Activated T-helper 9 cell treated with anti-CD3 and anti-CD28 coated beads, Interleukin-2, amount 50 U/mL, for 16 hours (primary cell): Measurements from ENCODE around the gene KDM4B.
"Not testable (repeated sequence)": the region's sequence is repeated elsewhere in the genome, so short reads cannot be mapped to it uniquely, and the experiment has no call there.

Experiments
- DNase-seq: peaks from one replicate; pipeline ENCODE4 v3.0.0-alpha.2; 2020; ENCODE audit warnings: low read depth

KDM4B gene

GRCh38 chr19:5152013-5152763 lies 183.3 kb downstream of the KDM4B start:
- no peak for DNase-seq

DNA sequence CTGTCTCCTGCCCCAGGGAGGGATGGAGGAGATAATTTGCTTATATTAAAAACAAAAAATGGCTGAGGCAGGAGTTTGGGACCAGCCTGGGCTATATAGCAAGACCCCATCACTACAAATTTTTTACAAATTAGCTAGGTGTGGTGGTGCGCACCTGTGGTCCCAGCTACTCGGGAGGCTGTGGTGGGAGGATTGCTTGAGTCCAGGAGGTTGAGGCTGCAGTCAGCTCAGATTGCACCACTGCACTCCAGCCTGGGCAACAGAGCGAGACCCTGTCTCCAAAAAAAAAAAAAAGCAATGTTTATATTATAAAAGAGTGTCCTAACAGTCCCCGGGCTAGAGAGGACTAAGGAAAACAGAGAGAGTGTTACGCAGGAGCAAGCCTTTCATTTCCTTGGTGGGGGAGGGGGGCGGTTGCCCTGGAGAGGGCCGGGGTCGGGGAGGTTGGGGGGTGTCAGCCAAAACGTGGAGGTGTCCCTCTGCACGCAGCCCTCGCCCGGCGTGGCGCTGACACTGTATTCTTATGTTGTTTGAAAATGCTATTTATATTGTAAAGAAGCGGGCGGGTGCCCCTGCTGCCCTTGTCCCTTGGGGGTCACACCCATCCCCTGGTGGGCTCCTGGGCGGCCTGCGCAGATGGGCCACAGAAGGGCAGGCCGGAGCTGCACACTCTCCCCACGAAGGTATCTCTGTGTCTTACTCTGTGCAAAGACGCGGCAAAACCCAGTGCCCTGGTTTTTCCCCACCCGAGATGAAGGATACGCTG lies 184.0 kb downstream of the KDM4B start:
- DNase-seq, result no peak

- no peak for DNase-seq
These were observed 184.8 kb downstream of the KDM4B start for GRCh38 chr19:5153601-5154128.

DNA sequence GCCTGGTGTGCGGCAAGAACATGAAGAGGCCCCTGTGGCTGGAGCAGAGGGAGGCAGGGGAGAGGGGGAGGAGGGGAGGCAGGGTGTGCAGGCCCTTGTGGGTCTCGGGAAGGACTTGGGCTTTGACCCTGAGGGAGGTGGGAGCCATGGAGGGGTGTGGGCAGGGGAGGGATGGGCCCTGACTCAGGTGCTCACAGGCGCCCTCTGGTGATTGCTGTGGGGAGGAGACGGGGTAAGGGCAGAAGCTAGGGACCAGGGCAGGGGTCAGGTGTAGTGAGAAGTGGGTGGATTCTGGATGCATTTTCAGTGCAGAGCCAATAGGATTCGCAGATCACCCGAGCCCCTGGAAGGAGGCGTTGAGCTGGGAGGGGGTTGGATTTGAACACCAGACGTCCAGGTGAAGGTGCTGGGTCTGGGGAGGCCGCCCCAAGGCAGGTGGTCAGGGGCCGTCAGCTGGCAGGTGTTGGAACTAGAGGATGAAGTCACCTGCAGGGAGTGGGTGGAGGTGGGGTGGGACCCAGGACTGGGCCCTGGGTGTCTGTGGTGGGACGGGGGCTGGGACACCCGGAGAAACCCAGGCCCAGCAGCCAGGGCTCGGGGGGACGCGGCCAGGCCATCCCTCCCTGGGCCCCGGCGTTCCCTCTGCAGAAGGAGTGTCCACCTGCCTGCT lies 185.4 kb downstream of the KDM4B start:
- DNase-seq, result no peak

DNA sequence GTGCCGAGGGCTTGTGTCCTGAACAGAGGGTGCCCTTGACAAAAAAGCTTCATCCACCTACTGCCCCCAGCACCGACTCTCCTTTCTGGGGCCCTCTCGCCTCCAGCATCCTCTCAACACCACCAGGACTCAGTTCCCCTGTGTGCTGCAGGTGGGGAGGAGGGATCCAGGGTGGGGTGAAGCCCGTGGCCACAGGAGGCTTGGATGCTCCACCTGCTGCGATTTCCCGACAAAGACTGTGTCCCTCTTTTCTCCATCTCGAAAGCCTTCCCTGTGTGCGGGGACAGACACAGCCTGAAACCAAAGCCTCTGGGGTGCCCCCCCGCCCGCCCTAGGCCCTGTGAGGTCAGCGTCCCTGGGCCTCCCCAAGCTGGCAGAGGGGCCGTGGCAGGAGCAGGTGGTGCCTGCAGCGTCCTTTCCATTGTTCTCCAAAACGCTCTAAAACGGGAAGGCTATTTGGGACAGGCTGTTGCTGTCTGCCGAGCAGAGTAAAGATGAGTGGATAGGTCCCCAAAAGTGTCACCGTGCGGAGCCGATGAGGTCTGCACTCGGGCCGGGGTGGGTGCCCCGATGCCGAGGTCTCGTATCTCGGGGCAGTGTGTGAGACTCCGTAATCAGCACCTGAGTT lies 186.0 kb downstream of the KDM4B start:
- DNase-seq, result no peak

DNA sequence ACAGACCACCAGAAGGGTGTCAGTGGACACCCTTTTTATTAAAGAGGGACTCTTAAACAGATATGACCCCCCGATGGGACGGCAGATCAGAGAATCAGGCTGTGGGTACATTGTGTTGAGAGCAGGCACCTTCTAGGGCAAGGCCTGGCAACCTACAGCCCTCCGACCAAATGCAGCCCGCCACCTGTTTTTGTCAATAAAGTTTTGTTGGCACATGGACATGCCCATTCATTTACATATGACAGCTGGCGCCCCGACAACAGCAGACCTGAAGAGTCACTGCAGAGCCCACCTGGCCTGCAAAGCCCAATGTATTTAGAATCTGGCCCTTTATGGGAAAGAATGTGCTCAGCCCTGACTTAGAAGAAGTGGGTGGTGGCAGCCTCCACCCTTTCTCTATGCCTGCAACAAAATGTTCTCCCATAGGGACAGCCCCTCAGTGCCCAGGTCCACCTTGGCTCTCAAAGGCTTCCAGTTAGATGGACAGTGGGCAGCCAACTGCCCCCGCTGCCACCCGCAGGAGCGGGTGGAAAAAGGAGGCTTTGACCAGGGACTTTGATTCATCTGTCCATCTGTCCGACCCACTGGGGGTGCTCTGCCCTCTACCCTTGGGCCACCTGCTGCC lies 186.8 kb downstream of the KDM4B start:
- DNase-seq, result no peak

GRCh38 chr19:5156231-5156986 lies 187.5 kb downstream of the KDM4B start:
- no peak for DNase-seq

- DNase-seq, result no peak
These were observed 188.3 kb downstream of the KDM4B start for GRCh38 chr19:5157186-5157585.

GRCh38 chr19:5158549-5159134 lies 189.7 kb downstream of the KDM4B start:
- DNase-seq, result not testable (repeated sequence)

DNA sequence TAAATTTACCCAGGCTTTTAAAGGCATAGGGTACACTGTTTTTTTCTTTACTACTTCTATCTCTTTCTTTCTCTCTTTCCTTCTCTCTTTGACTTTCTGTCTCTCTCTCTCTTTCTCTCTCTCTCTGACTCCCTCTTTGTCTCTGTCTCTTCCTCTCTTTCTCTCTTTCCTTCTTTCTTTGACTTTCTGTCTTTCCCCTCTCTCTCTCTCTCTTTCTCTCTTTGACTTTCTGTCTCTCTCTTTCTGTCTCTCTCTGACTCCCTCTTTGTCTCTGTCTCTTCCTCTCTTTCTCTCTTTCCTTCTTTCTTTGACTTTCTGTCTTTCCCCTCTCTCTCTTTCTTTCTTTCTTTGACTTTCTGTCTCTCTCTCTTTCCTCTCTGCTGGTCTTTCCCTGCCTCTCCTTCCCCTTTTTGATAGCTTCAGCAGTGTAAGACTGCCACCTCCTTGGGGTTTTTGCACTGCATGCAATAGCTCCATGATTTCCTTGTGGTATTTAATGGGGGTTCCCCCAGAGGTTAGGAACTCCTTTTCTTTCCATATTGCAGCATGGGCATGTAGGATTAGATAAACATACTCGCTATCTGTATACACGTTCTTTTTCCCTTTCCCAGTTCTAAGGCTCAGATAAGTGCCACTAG lies 191.4 kb downstream of the KDM4B start:
- not testable (repeated sequence) for DNase-seq

DNA sequence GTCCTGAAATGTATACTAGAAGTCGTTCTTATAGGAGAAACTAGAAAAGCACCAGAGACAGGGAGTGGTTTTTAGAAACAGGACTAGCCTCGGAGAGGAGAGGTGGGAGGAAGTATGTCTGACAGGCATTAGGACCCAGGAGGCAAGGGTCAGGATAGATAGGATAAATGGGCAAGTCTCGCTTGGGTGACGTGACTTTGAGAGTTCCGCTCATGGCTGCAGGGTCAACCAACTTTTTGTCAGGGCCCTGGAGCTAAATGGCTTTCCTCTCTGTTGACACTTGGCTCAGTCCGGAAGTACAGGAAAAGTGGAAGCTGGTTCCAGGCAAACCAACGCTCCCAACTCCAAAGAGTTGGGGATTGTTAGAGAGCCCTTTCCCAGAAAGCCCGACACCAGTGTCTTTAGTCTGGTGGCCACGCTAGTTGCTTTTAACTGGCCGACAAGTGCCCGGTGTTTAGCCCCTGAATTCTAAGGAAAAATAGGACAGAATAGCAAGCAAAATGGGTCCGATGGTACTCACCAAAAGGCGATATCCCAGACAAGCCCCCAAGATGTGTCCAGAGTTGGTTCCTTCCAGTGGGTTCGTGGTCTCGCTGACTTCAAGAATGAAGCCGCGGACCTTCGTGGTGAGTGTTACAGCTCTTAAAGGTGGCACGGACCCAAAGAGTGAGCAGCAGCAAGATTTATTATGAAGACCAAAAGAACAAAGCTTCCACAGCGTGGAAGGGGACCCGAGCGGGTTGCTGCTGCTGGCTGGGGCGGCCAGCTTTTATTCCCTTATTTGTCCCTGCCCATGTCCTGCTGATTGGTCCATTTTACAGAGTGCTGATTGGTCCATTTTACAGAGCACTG lies 196.2 kb downstream of the KDM4B start:
- DNase-seq, result not testable (repeated sequence)

DNA sequence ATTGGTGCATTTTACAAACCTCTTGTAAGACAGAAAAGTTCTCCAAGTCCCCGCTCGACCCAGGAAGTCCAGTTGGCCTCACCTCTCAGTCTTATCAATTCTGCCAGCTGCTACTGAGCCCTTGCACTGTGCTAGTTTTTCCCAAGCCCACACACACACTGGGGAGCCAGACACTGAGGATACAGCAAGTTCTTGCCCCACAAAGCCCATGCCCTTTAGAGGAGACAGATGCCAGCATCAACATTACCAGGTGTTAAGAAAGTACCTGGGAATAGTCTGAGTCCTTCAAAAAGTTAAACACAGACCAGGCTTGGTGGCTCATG lies 196.7 kb downstream of the KDM4B start:
- no peak for DNase-seq

- DNase-seq, result no peak
These were observed 197.3 kb downstream of the KDM4B start for GRCh38 chr19:5166262-5166661.

DNA sequence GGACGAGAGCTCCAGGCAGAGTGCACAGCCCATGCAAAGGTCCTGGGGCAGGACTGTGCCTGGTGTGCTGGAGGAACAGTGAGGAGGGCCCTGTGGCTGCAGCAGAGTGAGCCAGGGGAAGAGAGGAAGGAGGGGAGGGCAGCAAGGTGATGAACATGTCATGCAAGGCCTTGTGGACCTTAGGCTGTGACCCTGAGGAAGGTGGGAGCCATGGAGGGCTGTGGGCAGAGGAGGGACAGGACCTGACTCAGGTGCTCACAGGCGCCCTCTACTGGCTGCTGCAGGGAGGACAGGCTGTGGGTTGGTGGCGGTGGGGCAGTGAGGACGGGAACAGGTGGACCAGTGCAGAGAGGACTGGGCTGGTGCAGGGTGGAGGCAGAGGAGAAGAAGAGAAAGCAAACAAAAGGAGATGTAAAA lies 201.4 kb downstream of the KDM4B start:
- DNase-seq, result peak; percentile 27

DNA sequence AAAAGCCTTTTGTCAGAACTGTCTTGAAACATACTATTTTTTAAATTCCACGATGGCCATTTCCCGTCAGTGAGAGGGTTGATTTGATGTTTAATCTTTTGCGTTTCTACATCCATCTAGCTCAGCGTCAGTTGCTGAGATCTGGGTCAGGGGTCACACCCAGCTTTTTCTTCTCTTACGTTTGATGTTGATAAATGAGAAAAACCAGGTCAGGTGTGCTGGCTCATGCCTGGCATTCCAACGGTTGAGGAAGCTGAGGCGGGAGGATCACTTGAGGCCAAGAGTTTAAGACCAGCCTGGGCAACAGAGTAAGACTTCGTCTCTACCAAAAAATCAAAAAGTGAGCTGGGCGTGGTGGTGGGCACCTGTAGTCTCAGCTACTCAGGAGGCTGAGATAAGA lies 202.8 kb downstream of the KDM4B start:
- no peak for DNase-seq

DNA sequence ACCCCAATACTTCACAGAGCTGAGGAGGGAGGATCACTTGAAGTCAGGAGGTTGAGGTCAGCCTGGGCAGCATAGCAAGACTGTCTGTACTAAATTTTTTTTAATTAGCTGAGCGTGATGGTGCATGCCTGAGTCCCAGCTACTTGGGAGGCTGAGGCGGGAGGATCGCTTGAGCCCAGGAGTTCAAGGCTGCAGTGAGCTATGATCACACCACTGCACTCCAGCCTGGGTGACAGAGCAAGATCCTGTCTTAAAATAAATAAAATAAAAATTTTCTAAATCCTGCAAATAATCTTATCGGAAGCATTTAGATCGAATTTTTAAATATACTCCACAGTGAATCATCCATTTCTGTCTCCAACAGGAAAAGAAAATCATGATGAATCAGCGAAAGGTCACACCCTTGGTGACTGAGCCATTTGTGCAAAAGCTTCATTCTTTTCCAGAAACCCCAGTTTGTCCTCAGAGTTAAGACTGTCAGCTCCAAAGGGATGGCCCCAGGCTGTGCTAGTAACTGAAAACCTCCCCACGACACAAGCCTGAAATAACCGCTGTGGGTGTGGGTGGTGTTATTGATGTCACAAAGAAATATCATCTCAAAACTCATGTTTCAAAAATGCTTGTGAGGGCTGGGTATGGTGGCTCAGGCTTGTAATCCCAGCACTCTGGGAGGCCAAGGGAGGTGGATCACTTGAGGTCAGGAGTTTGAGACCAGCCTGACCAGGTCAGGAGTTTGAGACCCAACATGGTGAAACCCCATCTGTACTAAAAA lies 204.1 kb downstream of the KDM4B start:
- no peak for DNase-seq

DNA sequence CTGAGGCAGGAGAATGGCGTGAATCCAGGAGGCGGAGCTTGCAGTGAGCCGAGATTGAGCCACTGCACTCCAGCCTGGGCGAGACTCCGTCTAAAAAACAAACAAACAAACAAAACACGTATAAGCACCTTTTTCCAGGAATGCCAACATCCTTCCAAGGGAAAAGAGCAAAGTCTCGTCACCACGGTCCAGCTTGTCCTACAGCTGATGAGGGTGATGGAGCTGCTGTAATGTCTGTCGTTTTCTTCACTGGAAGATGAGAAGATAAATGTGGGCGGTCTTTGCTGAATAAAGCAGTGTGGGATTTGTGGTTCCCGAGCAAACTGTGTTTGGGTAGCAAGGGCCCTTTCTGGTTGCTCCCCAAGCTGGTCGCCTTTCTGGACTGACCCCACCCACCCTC lies 205.1 kb downstream of the KDM4B start:
- DNase-seq, result no peak

- no peak for DNase-seq
These were observed 209.0 kb downstream of the KDM4B start for GRCh38 chr19:5177745-5178450.
